ENCODE data around the gene SCUBE3. TPM values are rescaled to one million over a fixed set of nuclear protein-coding genes. Genes with fewer than 3 reads are reported as not detected.

SCUBE3 gene
- total RNA-seq, 2 donors from 2014 or later, result 0.20 to 0.74 TPM

DNA sequence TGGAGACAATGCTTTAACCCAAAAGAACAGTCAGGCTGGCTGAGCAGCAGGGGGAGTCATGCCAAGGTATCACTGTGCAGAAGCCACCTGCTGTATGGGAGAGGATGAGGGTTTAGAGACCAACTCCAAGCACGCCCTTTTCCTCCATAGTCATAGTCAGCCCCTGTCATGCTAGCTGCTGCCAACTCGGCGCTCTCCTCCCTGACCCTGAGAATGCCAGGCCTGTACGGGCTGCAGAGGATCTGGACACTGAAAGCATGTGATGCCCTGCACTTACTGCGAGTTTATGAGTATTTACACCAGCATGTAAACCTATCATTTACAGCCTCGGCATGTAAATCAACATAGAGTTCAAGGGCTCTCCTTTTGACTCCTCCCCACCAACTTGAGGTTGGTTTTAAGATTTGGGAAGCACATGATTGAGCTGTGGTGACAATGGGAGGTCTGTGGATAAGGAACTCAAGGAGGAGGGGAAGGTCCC lies 11.7 kb upstream of the SCUBE3 start:
- no peak overlapping the region for H3K9ac ChIP-seq (ENCODE audit: low read depth in 2 of 2, low read length in 2 of 2)
- H3K9me3 ChIP-seq, result no peaks in the 10 kb centered on the region
- intact Hi-C loops (cut with DNase I), result loop anchor here (2.0 to 5.0 kb wide), 2 partner anchors 40 to 57 kb away; no protein-coding TSS in a partner anchor
- no peak overlapping the region for H3K4me3 ChIP-seq
- no peak overlapping the region for H3K27ac ChIP-seq
- peak; percentile 25 for DNase-seq
- H3K4me1 ChIP-seq, result no peaks in the 10 kb centered on the region
- TF ChIP-seq, protein P1, sequence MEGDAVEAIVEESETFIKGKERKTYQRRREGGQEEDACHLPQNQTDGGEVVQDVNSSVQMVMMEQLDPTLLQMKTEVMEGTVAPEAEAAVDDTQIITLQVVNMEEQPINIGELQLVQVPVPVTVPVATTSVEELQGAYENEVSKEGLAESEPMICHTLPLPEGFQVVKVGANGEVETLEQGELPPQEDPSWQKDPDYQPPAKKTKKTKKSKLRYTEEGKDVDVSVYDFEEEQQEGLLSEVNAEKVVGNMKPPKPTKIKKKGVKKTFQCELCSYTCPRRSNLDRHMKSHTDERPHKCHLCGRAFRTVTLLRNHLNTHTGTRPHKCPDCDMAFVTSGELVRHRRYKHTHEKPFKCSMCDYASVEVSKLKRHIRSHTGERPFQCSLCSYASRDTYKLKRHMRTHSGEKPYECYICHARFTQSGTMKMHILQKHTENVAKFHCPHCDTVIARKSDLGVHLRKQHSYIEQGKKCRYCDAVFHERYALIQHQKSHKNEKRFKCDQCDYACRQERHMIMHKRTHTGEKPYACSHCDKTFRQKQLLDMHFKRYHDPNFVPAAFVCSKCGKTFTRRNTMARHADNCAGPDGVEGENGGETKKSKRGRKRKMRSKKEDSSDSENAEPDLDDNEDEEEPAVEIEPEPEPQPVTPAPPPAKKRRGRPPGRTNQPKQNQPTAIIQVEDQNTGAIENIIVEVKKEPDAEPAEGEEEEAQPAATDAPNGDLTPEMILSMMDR (IDR thresholded peaks at IDR 0.05), result no peak
- H3K36me3 ChIP-seq, result no peaks in the 10 kb centered on the region
- peaks cover 4% of the 10 kb centered on the region for H3K27me3 ChIP-seq

DNA sequence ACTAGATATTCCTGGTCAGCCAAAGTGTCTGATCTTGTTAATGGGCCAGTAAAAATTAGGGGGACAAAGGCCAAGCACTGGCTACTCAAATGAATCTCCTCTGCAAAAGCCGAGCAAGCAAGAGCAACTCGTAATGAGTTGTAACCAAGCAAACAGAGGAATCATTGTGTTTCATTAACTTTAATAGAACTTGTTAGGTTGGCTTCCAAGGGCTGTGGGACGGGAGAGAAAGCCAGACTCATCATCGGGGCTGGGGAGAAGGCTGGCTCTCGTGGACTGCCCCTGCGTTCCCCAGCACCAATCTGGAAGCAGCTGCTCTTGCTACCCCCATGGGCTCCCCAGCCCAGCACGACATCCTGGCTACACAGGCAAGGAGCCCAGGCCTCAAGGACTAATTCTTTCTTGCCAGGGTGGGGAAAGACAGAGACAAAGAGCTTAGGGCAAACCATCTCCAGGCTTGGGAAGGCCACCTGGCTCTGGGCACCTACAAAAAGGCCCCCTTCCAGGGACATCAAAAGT lies 10.5 kb upstream of the SCUBE3 start:
- Histone ChIP-seq H3K36me3 (no peaks in the 10 kb centered on the region), H3K27me3 (peaks cover 2% of the 10 kb centered on the region), H3K9ac (ENCODE audit: low read depth in 2 of 2, low read length in 2 of 2) (no peak overlapping the region), H3K9me3 (no peaks in the 10 kb centered on the region), H3K4me1 (no peaks in the 10 kb centered on the region), H3K27ac (no peak overlapping the region), H3K4me3 (no peak overlapping the region)
- intact Hi-C loops (cut with DNase I), result loop anchor here (2.0 to 5.0 kb wide), 2 partner anchors 41 to 58 kb away; no protein-coding TSS in a partner anchor
- TF ChIP-seq, protein P1 (IDR thresholded peaks at IDR 0.05), result no peak
- no peak for DNase-seq

DNA sequence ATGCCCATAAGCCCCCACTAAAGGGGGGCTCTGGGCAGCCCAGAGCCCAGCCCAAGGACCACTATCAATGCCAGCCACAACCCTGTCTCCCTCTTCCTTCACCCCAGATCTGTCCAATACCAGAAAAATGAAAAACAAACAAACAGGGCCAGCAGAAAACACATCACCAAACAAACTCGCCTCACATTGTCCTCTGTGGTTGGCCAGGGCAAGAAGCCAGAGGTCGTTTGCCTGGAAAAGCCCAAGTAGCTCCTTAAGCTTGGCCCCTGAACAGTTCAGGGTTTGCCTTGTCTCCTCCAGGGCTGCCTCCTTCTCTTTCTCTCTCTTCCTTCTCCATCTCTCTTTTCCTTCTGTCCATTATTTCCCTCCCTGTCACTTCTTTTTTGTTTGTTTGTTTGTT lies 10.1 kb upstream of the SCUBE3 start:
- no peak overlapping the region for H3K4me3 ChIP-seq
- intact Hi-C loops (cut with DNase I), result loop anchor here (2.0 to 5.0 kb wide), 2 partner anchors 41 to 59 kb away; no protein-coding TSS in a partner anchor
- no peaks in the 10 kb centered on the region for H3K27me3 ChIP-seq
- H3K9me3 ChIP-seq, result no peaks in the 10 kb centered on the region
- TF ChIP-seq, protein P1 (IDR thresholded peaks at IDR 0.05), result no peak
- H3K9ac ChIP-seq (ENCODE audit: low read depth in 2 of 2, low read length in 2 of 2), result no peak overlapping the region
- no peak for DNase-seq
- H3K36me3 ChIP-seq, result no peaks in the 10 kb centered on the region
- H3K4me1 ChIP-seq, result no peaks in the 10 kb centered on the region
- H3K27ac ChIP-seq, result no peak overlapping the region

DNA sequence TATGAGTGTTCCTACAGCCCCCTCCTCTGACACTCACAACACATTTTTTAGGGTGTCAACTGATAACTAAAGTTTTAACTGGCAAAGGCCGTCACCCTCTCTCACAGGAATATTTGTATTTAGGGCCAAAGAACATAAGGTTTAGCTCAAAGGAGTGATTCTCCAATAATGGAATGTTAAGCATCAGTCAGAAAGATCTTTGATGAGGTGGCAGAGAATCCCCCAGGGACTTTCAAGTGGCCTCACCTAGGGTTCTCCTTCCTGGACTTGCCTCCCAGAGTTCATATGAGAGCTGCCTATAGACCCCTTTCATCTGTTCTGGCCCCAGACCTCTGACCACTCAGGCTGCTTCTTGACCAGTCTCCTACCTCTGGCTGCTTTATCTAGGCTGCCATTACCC lies 7.4 kb upstream of the SCUBE3 start:
- H3K9ac ChIP-seq (ENCODE audit: low read depth in 2 of 2, low read length in 2 of 2), result no peak overlapping the region
- TF ChIP-seq, protein P1 (IDR thresholded peaks at IDR 0.05), result no peak
- intact Hi-C loops (cut with DNase I), result no loop called here
- H3K36me3 ChIP-seq, result no peaks in the 10 kb centered on the region
- no peaks in the 10 kb centered on the region for H3K9me3 ChIP-seq
- no peak overlapping the region for H3K27ac ChIP-seq
- no peaks in the 10 kb centered on the region for H3K27me3 ChIP-seq
- H3K4me1 ChIP-seq, result no peaks in the 10 kb centered on the region
- H3K4me3 ChIP-seq, result no peak overlapping the region
- no peak for DNase-seq

DNA sequence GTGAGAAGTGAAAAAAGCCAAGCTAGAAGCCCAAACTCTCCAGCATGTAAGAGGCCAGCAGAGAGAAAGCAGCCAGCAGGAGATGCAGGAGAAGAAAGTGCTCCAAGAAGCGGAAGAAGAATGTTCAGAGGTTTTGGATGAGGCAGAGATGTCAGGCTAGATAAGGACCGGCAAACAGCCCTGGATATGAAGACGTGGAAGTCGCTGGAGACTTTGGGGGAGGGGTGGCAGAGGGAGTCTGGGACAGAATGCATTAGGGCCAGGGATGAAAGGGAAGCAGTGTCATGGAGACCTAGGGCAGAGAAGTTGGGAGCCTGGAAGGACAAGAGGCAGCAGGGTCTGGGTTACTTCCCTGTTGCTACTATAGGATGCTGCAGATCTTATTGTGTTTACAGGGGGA lies 5.3 kb upstream of the SCUBE3 start:
- H3K36me3 ChIP-seq, result no peaks in the 10 kb centered on the region
- intact Hi-C loops (cut with DNase I), result no loop called here
- no peaks in the 10 kb centered on the region for H3K4me1 ChIP-seq
- no peak overlapping the region for H3K4me3 ChIP-seq
- H3K27me3 ChIP-seq, result peaks cover 15% of the 10 kb centered on the region
- DNase-seq, result no peak
- no peak overlapping the region for H3K9ac ChIP-seq (ENCODE audit: low read depth in 2 of 2, low read length in 2 of 2)
- H3K27ac ChIP-seq, result no peak overlapping the region
- TF ChIP-seq, protein P1 (IDR thresholded peaks at IDR 0.05), result no peak
- no peaks in the 10 kb centered on the region for H3K9me3 ChIP-seq

All from colonic mucosa (tissue), 4 donors.